Upper lobe of right lung (tissue), 1 donor: Measurements from ENCODE around the gene MANBA. TPM values are rescaled to one million over a fixed set of nuclear protein-coding genes. Genes with fewer than 3 reads are reported as not detected.

Experiments used
- ATAC-seq: fragments of 200-7000 bp; cut with Tn5 transposase; one replicate; pipeline ENCODE4 v1.9.1; 2020; ENCODE audit warnings: mild to moderate bottlenecking, moderate library complexity
- DNase-seq: peaks from one replicate; pipeline ENCODE4 v3.0.0-alpha.2; 2020
- H3K27ac ChIP-seq: fragments of 200-600 bp; one replicate; pipeline ENCODE4 v1.8.0; 2022
- H3K27me3 ChIP-seq: fragments of 200-600 bp; one replicate; pipeline ENCODE4 v1.8.0; 2022; ENCODE audit warnings: mild to moderate bottlenecking
- H3K36me3 ChIP-seq: fragments of 200-600 bp; one replicate; pipeline ENCODE4 v1.8.0; 2022
- H3K4me1 ChIP-seq: fragments of 200-600 bp; one replicate; pipeline ENCODE4 v1.8.0; 2022
- H3K4me3 ChIP-seq: fragments of 200-600 bp; one replicate; pipeline ENCODE4 v1.8.0; 2022; ENCODE audit warnings: mild to moderate bottlenecking
- H3K9me3 ChIP-seq: fragments of 200-600 bp; one replicate; pipeline ENCODE4 v1.8.0; 2022
- intact Hi-C: fragments of 100-400 bp; cut with DNase I; formaldehyde crosslinking; loops from one replicate; pipeline ENCODE4 v1.11.0; 2022
- total RNA-seq: library from RNA; stranded (reverse); fragmentation: NEBNext Ultra II Directional; extraction: Animal tissue kit (Norgen Biotek cat#: 25700); gene quantifications from one replicate; pipeline ENCODE4 v1.2.1, GENCODE V29; 2021
- TF ChIP-seq, protein P1 (sequence below): fragments of 200-600 bp; IDR thresholded peaks from one replicate; pipeline ENCODE4 v1.8.0; 2022; ENCODE audit warnings: antibody characterized with exemption
- donor health status: DM: no; HTN: yes; CAD: no; lungs with severe emphysema.

MANBA gene
- total RNA-seq, 1 donor from 2014 or later = 56.0 TPM

DNA sequence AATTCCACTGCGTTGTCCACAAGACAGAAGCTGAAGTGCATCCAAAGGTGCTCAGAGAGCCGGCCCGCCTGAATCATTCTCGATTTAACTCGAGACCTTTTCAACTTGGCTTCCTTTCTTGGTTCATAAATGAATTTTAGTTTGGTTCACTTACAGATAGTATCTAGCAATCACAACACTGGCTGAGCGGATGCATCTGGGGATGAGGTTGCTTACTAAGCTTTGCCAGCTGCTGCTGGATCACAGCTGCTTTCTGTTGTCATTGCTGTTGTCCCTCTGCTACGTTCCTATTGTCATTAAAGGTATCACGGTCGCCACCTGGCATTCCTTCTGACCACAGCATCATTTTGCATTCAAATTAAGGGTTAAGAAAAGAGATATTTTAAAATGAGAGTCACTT is 144.1 kb downstream of the MANBA start:
- peaks cover 14% of the 10 kb centered on the region for H3K4me1 ChIP-seq
- intact Hi-C loops = no loop called here
- no peaks in the 10 kb centered on the region for H3K27me3 ChIP-seq
- H3K27ac ChIP-seq = no peak overlapping the region
- H3K9me3 ChIP-seq = no peaks in the 10 kb centered on the region
- no peak overlapping the region for H3K4me3 ChIP-seq
- DNase-seq = no peak
- ATAC-seq = no peak
- TF ChIP-seq, protein P1, sequence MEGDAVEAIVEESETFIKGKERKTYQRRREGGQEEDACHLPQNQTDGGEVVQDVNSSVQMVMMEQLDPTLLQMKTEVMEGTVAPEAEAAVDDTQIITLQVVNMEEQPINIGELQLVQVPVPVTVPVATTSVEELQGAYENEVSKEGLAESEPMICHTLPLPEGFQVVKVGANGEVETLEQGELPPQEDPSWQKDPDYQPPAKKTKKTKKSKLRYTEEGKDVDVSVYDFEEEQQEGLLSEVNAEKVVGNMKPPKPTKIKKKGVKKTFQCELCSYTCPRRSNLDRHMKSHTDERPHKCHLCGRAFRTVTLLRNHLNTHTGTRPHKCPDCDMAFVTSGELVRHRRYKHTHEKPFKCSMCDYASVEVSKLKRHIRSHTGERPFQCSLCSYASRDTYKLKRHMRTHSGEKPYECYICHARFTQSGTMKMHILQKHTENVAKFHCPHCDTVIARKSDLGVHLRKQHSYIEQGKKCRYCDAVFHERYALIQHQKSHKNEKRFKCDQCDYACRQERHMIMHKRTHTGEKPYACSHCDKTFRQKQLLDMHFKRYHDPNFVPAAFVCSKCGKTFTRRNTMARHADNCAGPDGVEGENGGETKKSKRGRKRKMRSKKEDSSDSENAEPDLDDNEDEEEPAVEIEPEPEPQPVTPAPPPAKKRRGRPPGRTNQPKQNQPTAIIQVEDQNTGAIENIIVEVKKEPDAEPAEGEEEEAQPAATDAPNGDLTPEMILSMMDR = no peak
- peaks cover 58% of the 10 kb centered on the region for H3K36me3 ChIP-seq

DNA sequence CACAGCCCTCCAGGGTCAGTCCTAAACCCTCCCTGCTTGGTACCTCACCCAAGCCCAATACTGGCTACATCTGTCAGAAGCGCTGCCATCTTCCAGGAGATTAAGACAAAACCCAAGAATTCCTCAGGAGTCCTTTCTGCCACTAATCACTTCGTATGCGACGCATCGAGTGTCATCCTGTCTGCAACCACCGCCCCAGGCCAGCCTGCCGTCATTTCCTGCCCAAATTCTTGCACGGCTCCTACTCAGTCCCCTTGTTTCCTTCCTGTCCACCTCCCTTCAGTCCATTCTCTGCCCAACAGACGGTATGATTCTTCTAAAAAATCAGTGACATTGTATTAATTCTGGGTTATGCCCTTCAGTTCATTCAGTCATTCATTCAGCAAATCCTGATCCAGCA is 146.0 kb downstream of the MANBA start:
- Histone ChIP-seq H3K4me1 (peaks cover 15% of the 10 kb centered on the region), H3K27ac (peak overlapping the region; percentile 24), H3K4me3 (peak overlapping the region; percentile 2), H3K27me3 (no peaks in the 10 kb centered on the region), H3K9me3 (no peaks in the 10 kb centered on the region), H3K36me3 (peaks cover 75% of the 10 kb centered on the region)
- DNase-seq (no peak), ATAC-seq (no peak)
- TF ChIP-seq, protein P1 = no peak
- intact Hi-C loops = no loop called here

DNA sequence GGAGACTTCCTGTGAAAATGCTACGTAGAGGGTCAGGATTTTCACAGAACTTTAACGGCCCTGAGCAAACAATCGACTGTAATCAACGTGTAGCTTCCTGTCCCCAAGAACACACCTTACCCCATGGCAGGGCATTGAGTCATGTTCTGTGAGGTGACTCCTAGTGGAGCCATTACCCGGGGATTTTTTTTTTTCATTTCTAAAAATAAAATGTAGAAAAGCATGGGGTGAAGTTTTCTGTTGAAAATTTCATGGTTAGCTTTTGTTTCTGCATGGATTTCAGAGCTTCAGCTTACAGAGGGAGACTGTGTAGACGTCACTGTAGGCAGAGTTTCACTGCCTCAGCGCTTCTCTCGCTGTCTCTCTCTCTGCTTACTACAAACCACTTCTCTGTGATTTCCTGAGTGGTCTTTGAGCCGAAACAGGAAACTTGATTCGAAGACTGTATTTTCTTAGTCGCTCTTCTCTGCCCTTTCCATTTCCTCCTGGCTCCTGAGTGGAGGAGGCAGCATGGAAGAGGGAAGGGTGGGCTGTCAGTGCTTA is 147.9 kb downstream of the MANBA start:
- H3K36me3 ChIP-seq = peaks cover 93% of the 10 kb centered on the region
- peak overlapping the region; percentile 47 for H3K27ac ChIP-seq
- H3K27me3 ChIP-seq = no peaks in the 10 kb centered on the region
- intact Hi-C loops = no loop called here
- no peak overlapping the region for H3K4me3 ChIP-seq
- peak; percentile 56 for ATAC-seq
- TF ChIP-seq, protein P1 = no peak
- peaks cover 15% of the 10 kb centered on the region for H3K4me1 ChIP-seq
- DNase-seq = no peak
- no peaks in the 10 kb centered on the region for H3K9me3 ChIP-seq

DNA sequence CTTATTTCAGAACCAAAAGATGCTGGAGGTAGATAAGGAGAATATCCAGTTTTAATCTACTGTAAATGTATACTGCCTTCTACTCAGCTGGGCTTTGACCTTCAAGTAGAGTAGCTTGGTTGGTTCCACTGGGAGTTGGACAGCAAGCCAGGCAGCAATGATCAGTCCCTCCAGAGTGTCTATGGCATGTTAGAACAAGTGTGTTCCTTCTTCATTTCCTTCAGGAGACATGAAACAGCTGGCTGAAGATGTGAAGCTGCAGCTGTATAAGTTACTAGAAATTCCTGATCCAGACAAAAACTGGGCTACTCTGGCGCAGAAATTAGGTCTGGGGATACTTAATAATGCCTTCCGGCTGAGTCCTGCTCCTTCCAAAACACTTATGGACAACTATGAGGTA is 148.6 kb downstream of the MANBA start:
- TF ChIP-seq, protein P1 = no peak
- ATAC-seq (no peak), DNase-seq (no peak)
- intact Hi-C loops = no loop called here
- no peaks in the 10 kb centered on the region for H3K9me3 ChIP-seq
- no peaks in the 10 kb centered on the region for H3K27me3 ChIP-seq
- peaks cover 15% of the 10 kb centered on the region for H3K4me1 ChIP-seq
- H3K36me3 ChIP-seq = peaks cover 97% of the 10 kb centered on the region
- H3K4me3 ChIP-seq = no peak overlapping the region
- H3K27ac ChIP-seq = peak overlapping the region; percentile 47

DNA sequence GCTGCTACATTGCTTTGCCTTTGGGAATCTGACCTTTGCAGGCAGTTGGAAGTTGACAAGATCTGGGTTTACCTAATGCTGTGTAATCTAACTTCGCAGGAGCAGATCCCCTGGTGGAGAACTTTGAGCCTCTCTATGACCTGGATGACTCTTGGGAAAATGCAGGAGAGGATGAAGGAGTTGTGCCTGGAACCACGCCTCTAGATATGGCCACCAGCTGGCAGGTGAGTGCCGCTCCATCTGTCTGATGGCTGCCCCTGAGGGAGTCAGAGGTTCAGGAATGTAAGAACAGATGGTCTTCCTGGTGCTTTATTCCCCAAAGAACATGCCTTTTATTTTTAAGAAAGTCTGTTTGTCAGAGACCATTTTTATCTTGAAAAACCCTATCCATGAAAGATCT is 150.3 kb downstream of the MANBA start:
- TF ChIP-seq, protein P1 = no peak
- Histone ChIP-seq H3K27ac (no peak overlapping the region), H3K27me3 (no peaks in the 10 kb centered on the region), H3K4me1 (peaks cover 15% of the 10 kb centered on the region), H3K4me3 (no peak overlapping the region), H3K9me3 (no peaks in the 10 kb centered on the region), H3K36me3 (peaks cover 98% of the 10 kb centered on the region)
- no peak for ATAC-seq
- intact Hi-C loops = no loop called here
- no peak for DNase-seq

DNA sequence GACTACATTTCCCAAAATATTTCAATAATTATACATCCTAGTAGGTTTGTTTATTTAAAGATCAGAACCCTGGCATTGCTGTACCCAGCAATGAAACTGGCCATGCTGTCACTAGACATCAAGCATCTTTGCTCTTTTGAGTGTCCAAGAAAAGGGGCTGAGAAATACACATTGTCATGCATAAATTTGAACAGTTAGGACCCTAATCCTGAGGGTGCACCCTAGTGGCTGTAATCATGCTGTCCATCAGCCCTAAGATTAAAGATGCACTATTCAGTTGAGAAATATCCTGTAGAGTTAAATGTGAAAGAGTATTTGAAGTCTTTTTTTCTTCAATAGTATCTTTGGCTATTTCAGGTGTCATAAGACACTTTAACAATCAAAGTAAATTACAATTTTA is 150.8 kb downstream of the MANBA start:
- H3K9me3 ChIP-seq = no peaks in the 10 kb centered on the region
- H3K27ac ChIP-seq = no peak overlapping the region
- peaks cover 15% of the 10 kb centered on the region for H3K4me1 ChIP-seq
- intact Hi-C loops = no loop called here
- H3K4me3 ChIP-seq = no peak overlapping the region
- H3K27me3 ChIP-seq = no peaks in the 10 kb centered on the region
- peaks cover 98% of the 10 kb centered on the region for H3K36me3 ChIP-seq
- ATAC-seq (no peak), DNase-seq (no peak)
- TF ChIP-seq, protein P1 = no peak
